ENCODE data around the gene XAB2. TPM values are rescaled to one million over a fixed set of nuclear protein-coding genes. Genes with fewer than 3 reads are reported as not detected.
A peak's percentile ranks its signal among the peaks of the same experiment; 100 is the strongest.

The XAB2 gene
- total RNA-seq, 2 experiments from 2014 or later, result 44.0 to 45.8 TPM

GRCh38 chr19:7614859-7615741, 14.2 kb downstream of the XAB2 start:
- no peak overlapping the region for H3K4me3 Mint-ChIP-seq
- H3K36me3 Mint-ChIP-seq, result peaks cover 11% of the 10 kb centered on the region
- H3K9me3 Mint-ChIP-seq, result no peaks in the 10 kb centered on the region
- H3K4me1 Mint-ChIP-seq, result no peaks in the 10 kb centered on the region
- DNase-seq, result no peak
- H3K27ac Mint-ChIP-seq, result no peak overlapping the region
- no peaks in the 10 kb centered on the region for H3K27me3 Mint-ChIP-seq

- Mint-ChIP-seq H3K36me3 (peaks cover 4% of the 10 kb centered on the region), H3K4me1 (no peaks in the 10 kb centered on the region), H3K4me3 (no peak overlapping the region), H3K27me3 (no peaks in the 10 kb centered on the region), H3K27ac (no peak overlapping the region), H3K9me3 (no peaks in the 10 kb centered on the region)
- no peak for DNase-seq
These were observed 16.8 kb downstream of the XAB2 start for GRCh38 chr19:7612282-7613274.

- H3K4me1 Mint-ChIP-seq, result no peaks in the 10 kb centered on the region
- no peak overlapping the region for H3K27ac Mint-ChIP-seq
- no peaks in the 10 kb centered on the region for H3K9me3 Mint-ChIP-seq
- H3K4me3 Mint-ChIP-seq, result no peak overlapping the region
- peaks cover under 1% of the 10 kb centered on the region for H3K27me3 Mint-ChIP-seq
- DNase-seq, result no peak
- no peaks in the 10 kb centered on the region for H3K36me3 Mint-ChIP-seq
These were observed 17.6 kb downstream of the XAB2 start for GRCh38 chr19:7611541-7612279.

- no peaks in the 10 kb centered on the region for H3K9me3 Mint-ChIP-seq
- H3K36me3 Mint-ChIP-seq, result no peaks in the 10 kb centered on the region
- H3K4me1 Mint-ChIP-seq, result no peaks in the 10 kb centered on the region
- no peak for DNase-seq
- H3K27me3 Mint-ChIP-seq, result peaks cover 3% of the 10 kb centered on the region
- H3K27ac Mint-ChIP-seq, result no peak overlapping the region
- no peak overlapping the region for H3K4me3 Mint-ChIP-seq
These were observed 18.7 kb downstream of the XAB2 start for GRCh38 chr19:7610491-7611240.

- Mint-ChIP-seq H3K4me3 (no peak overlapping the region), H3K4me1 (no peaks in the 10 kb centered on the region), H3K9me3 (no peaks in the 10 kb centered on the region), H3K36me3 (no peaks in the 10 kb centered on the region), H3K27me3 (peaks cover 7% of the 10 kb centered on the region), H3K27ac (no peak overlapping the region)
- DNase-seq, result no peak
These were observed 21.3 kb downstream of the XAB2 start for GRCh38 chr19:7607874-7608560.

GRCh38 chr19:7607212-7607873, 22.0 kb downstream of the XAB2 start:
- Mint-ChIP-seq H3K36me3 (no peaks in the 10 kb centered on the region), H3K4me1 (no peaks in the 10 kb centered on the region), H3K9me3 (no peaks in the 10 kb centered on the region), H3K27me3 (peaks cover 10% of the 10 kb centered on the region), H3K27ac (no peak overlapping the region), H3K4me3 (no peak overlapping the region)
- DNase-seq, result no peak

GRCh38 chr19:7606289-7606688, 23.1 kb downstream of the XAB2 start:
- Mint-ChIP-seq H3K36me3 (no peaks in the 10 kb centered on the region), H3K4me1 (no peaks in the 10 kb centered on the region), H3K9me3 (no peaks in the 10 kb centered on the region), H3K4me3 (no peak overlapping the region), H3K27me3 (peaks cover 12% of the 10 kb centered on the region), H3K27ac (no peak overlapping the region)
- DNase-seq, result no peak

GRCh38 chr19:7605490-7606222, 23.7 kb downstream of the XAB2 start:
- no peaks in the 10 kb centered on the region for H3K4me1 Mint-ChIP-seq
- H3K9me3 Mint-ChIP-seq, result peaks cover 2% of the 10 kb centered on the region
- no peaks in the 10 kb centered on the region for H3K36me3 Mint-ChIP-seq
- no peak overlapping the region for H3K4me3 Mint-ChIP-seq
- peak; percentile 55 for DNase-seq
- H3K27ac Mint-ChIP-seq, result no peak overlapping the region
- peaks cover 12% of the 10 kb centered on the region for H3K27me3 Mint-ChIP-seq

- no peaks in the 10 kb centered on the region for H3K4me1 Mint-ChIP-seq
- H3K27me3 Mint-ChIP-seq, result peaks cover 12% of the 10 kb centered on the region
- H3K36me3 Mint-ChIP-seq, result no peaks in the 10 kb centered on the region
- H3K27ac Mint-ChIP-seq, result no peak overlapping the region
- H3K4me3 Mint-ChIP-seq, result no peak overlapping the region
- DNase-seq, result no peak
- peaks cover 4% of the 10 kb centered on the region for H3K9me3 Mint-ChIP-seq
These were observed 25.4 kb downstream of the XAB2 start for GRCh38 chr19:7603919-7604318.

GRCh38 chr19:7602935-7603497, 26.3 kb downstream of the XAB2 start:
- peaks cover 18% of the 10 kb centered on the region for H3K27me3 Mint-ChIP-seq
- H3K9me3 Mint-ChIP-seq, result peaks cover 4% of the 10 kb centered on the region
- H3K27ac Mint-ChIP-seq, result no peak overlapping the region
- no peak overlapping the region for H3K4me3 Mint-ChIP-seq
- H3K4me1 Mint-ChIP-seq, result no peaks in the 10 kb centered on the region
- H3K36me3 Mint-ChIP-seq, result no peaks in the 10 kb centered on the region
- DNase-seq, result no peak

- no peak for DNase-seq
- Mint-ChIP-seq H3K36me3 (no peaks in the 10 kb centered on the region), H3K27me3 (peaks cover 25% of the 10 kb centered on the region), H3K4me3 (no peak overlapping the region), H3K4me1 (no peaks in the 10 kb centered on the region), H3K9me3 (peaks cover 4% of the 10 kb centered on the region), H3K27ac (no peak overlapping the region)
These were observed 27.0 kb downstream of the XAB2 start for GRCh38 chr19:7602240-7602934.

- DNase-seq, result no peak
- H3K9me3 Mint-ChIP-seq, result peaks cover 4% of the 10 kb centered on the region
- H3K27ac Mint-ChIP-seq, result no peak overlapping the region
- no peaks in the 10 kb centered on the region for H3K4me1 Mint-ChIP-seq
- no peak overlapping the region for H3K4me3 Mint-ChIP-seq
- no peaks in the 10 kb centered on the region for H3K36me3 Mint-ChIP-seq
- H3K27me3 Mint-ChIP-seq, result peaks cover 32% of the 10 kb centered on the region
These were observed 28.6 kb downstream of the XAB2 start for GRCh38 chr19:7600721-7601120.

All from activated naive CD8-positive, alpha-beta T cell treated with anti-CD3 and anti-CD28 coated beads for 36 hours (primary cell).